ENCODE measurements around the gene KIF26A.

- TF ChIP-seq CTCF (conservative IDR thresholded peaks at IDR 0.05; ENCODE audit: low read depth, low read length) (no peak), CHD1 (IDR thresholded peaks at IDR 0.05; ENCODE audit: low read depth, low read length) (no peak), POLR2A (IDR thresholded peaks at IDR 0.05; ENCODE audit: low read depth, low read length) (no peak), BHLHE40 (IDR thresholded peaks at IDR 0.05; ENCODE audit: low read depth, low read length) (no peak), USF2 (IDR thresholded peaks at IDR 0.05; ENCODE audit: low read depth, low read length) (no peak), MXI1 (IDR thresholded peaks at IDR 0.05; ENCODE audit: borderline replicate concordance, low read depth, low read length) (no peak), MAFK (IDR thresholded peaks at IDR 0.05; ENCODE audit: low read depth, low read length) (no peak), RCOR1 (IDR thresholded peaks at IDR 0.05; ENCODE audit: insufficient replicate concordance, low read length) (no peak)
These were observed 31.2 kb upstream of the KIF26A start for GRCh38 chr14:104107101-104107581.

Data from IMR-90 (cell line).